Dedifferentiated amniotic fluid mesenchymal stem cell (primary cell): ENCODE data around the gene DCDC2.
"Not testable (repeated sequence)": the region's sequence is repeated elsewhere in the genome, so short reads cannot be mapped to it uniquely, and the experiment has no call there.

Experiments used
- DNase-seq: peaks from one replicate; pipeline ENCODE4 v3.0.0-alpha.2; 2016; ENCODE audit errors: extremely low spot score

DCDC2 gene

GRCh38 chr6:24381476-24382219, 23.8 kb upstream of the DCDC2 start:
- no peak for DNase-seq

GRCh38 chr6:24378473-24379097, 20.7 kb upstream of the DCDC2 start:
- no peak for DNase-seq

- no peak for DNase-seq
Observed at GRCh38 chr6:24376871-24377270, 19.0 kb upstream of the DCDC2 start.

GRCh38 chr6:24374612-24375011, 16.8 kb upstream of the DCDC2 start:
- DNase-seq: no peak

- not testable (repeated sequence) for DNase-seq
Observed at GRCh38 chr6:24365103-24365633, 7.3 kb upstream of the DCDC2 start.

GRCh38 chr6:24362363-24362762, 4.5 kb upstream of the DCDC2 start:
- not testable (repeated sequence) for DNase-seq

GRCh38 chr6:24359640-24360454, 2.0 kb upstream of the DCDC2 start:
- DNase-seq: peak; percentile 51

GRCh38 chr6:24358219-24358821, 461 bp upstream of the DCDC2 start:
- no peak for DNase-seq

GRCh38 chr6:24356310-24356973, 1.4 kb downstream of the DCDC2 start:
- no peak for DNase-seq

GRCh38 chr6:24355393-24355792, 2.5 kb downstream of the DCDC2 start:
- no peak for DNase-seq

GRCh38 chr6:24353861-24354260, 4.0 kb downstream of the DCDC2 start:
- DNase-seq: no peak

GRCh38 chr6:24352434-24352833, 5.4 kb downstream of the DCDC2 start:
- no peak for DNase-seq

GRCh38 chr6:24344976-24345375, 12.9 kb downstream of the DCDC2 start:
- no peak for DNase-seq

- DNase-seq: no peak
Observed at GRCh38 chr6:24340998-24341938, 16.6 kb downstream of the DCDC2 start.

- DNase-seq: no peak
Observed at GRCh38 chr6:24339932-24340331, 17.9 kb downstream of the DCDC2 start.

GRCh38 chr6:24334285-24334684, 23.6 kb downstream of the DCDC2 start:
- no peak for DNase-seq

GRCh38 chr6:24332317-24332716, 25.5 kb downstream of the DCDC2 start:
- DNase-seq: no peak

- no peak for DNase-seq
Observed at GRCh38 chr6:24330137-24330732, 27.6 kb downstream of the DCDC2 start.

- DNase-seq: no peak
Observed at GRCh38 chr6:24329451-24329850, 28.4 kb downstream of the DCDC2 start.

GRCh38 chr6:24329022-24329421, 28.8 kb downstream of the DCDC2 start:
- DNase-seq: no peak
